Small intestine (tissue), 7 donors: ENCODE measurements around the gene ERCC6L. TPM values are rescaled to one million over a fixed set of nuclear protein-coding genes. Genes with fewer than 3 reads are reported as not detected.
A peak's percentile ranks its signal among the peaks of the same experiment; 100 is the strongest.
"Not testable (repeated sequence)": the region's sequence is repeated elsewhere in the genome, so short reads cannot be mapped to it uniquely, and the experiment has no call there.

Source experiments
- DNase-seq, 2 donors: peaks; one replicate each; pipeline versions ENCODE4 v3.0.0 to v3.0.0-alpha.2; 2013
- FAIRE-seq: peaks from 2 replicates; lab custom pipeline; 2012; peaks lifted over from hg19 to GRCh38; lab: Jason Lieb, UNC
- H3K27ac ChIP-seq, 3 donors: one replicate each; pipeline ENCODE4 v1.5.1; 2013; ENCODE audit warnings: low read length in 2 of 3, mild to moderate bottlenecking in 2 of 3, control low read depth in 1 of 3, inconsistent platforms in 1 of 3, low read depth in 1 of 3, moderate library complexity in 1 of 3
- H3K27me3 ChIP-seq, 3 donors: one replicate each; pipeline ENCODE4 v1.6.1; 2013; ENCODE audit warnings: low read length in 3 of 3, inconsistent platforms in 1 of 3; ENCODE audit not compliant: control insufficient read depth in 3 of 3, insufficient read depth in 3 of 3
- H3K36me3 ChIP-seq, 3 donors: one replicate each; pipeline ENCODE4 v1.6.1; 2013; ENCODE audit warnings: low read length in 3 of 3, inconsistent platforms in 1 of 3, low read depth in 1 of 3, mild to moderate bottlenecking in 1 of 3, moderate library complexity in 1 of 3; ENCODE audit not compliant: control insufficient read depth in 3 of 3, insufficient read depth in 2 of 3
- H3K4me1 ChIP-seq, 3 donors: one replicate each; pipeline ENCODE4 v1.6.1; 2013; ENCODE audit warnings: low read length in 2 of 3, inconsistent platforms in 1 of 3, low read depth in 1 of 3, mild to moderate bottlenecking in 1 of 3, moderate library complexity in 1 of 3; ENCODE audit not compliant: control insufficient read depth in 3 of 3, insufficient read depth in 2 of 3
- H3K4me3 ChIP-seq, 3 donors: one replicate each; pipeline ENCODE4 v1.5.1; 2013; ENCODE audit warnings: low read length in 3 of 3, control low read depth in 1 of 3, inconsistent platforms in 1 of 3, low read depth in 1 of 3, mild to moderate bottlenecking in 1 of 3, moderate library complexity in 1 of 3
- H3K9me3 ChIP-seq, 2 donors: one replicate each; pipeline ENCODE4 v1.6.1; 2013; ENCODE audit warnings: low read depth in 1 of 2, low read length in 1 of 2; ENCODE audit not compliant: control insufficient read depth in 2 of 2, insufficient read depth in 1 of 2
- WGBS, 3 donors: extraction: QIAGEN DNeasy Blood & Tissue Kit; methylation state at CpG; one replicate each; pipeline ENCODE4 v1.1.7; 2013; 5-methylcytosine and 5-hydroxymethylcytosine counted together
- polyA plus RNA-seq, 4 donors: library from polyadenylated mRNA; stranded (reverse) in 3 of 4; unstranded in 1 of 4; fragments of 200-250 nt in 3 of 4; fragments of 120-200 nt in 1 of 4; gene quantifications; one replicate each; pipeline versions ENCODE4 v1.2.1 to v1.2.3, GENCODE V29; 2013
- donor health status: healthy with polysubstance abuse.
- donor health status: control.
- donor health status: control.
- donor health status: Bipolar disorder and iron deficiency.
- donor health status: healthy.

The ERCC6L gene
- polyA plus RNA-seq, 4 donors = 0.27 to 2.6 (median 1.6) TPM; not detected in 1

DNA sequence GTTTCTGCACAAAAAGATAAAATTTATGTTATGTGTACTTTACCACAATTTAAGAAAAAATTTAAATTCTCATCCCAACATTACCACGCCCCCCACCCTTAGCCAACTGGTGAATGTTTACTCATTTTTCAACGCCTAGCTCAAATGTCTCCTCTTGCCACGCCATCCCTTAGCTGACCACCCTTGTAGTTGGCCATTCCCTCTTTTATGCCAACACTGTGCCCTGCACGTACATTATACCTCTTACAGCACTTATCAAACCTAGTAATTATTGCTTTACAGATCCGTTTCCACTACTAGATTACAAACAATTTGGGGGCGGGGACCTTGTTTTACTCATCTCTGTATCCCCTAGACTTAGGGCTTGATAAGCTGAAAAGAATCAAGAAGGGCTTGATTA lies 644 bp downstream of the ERCC6L start:
- Histone ChIP-seq H3K4me1 (no peaks in the 10 kb centered on the region), H3K27ac (no peak overlapping the region), H3K9me3 (no peaks in the 10 kb centered on the region), H3K36me3 (no peaks in the 10 kb centered on the region), H3K4me3 (peak overlapping the region in 1 of 3 donors; percentile 39), H3K27me3 (no peaks in the 10 kb centered on the region)
- no peak for DNase-seq
- FAIRE-seq = no peak
- WGBS, 3 donors = 20 to 35% (median 21%) methylated on average over 6 of the region's 6 CpGs

GRCh38 chrX:72236841-72237240 lies 2.0 kb downstream of the ERCC6L start:
- DNase-seq = no peak

GRCh38 chrX:72230290-72230689 lies 8.5 kb downstream of the ERCC6L start:
- no peak for FAIRE-seq
- WGBS, 3 donors = 91 to 94% (median 92%) methylated on average over 3 of the region's 3 CpGs
- H3K9me3 ChIP-seq = peaks cover 0 to 3% of the 10 kb centered on the region in 2 donors
- H3K36me3 ChIP-seq = no peaks in the 10 kb centered on the region
- no peak overlapping the region for H3K4me3 ChIP-seq
- no peak for DNase-seq
- no peaks in the 10 kb centered on the region for H3K27me3 ChIP-seq
- H3K4me1 ChIP-seq = no peaks in the 10 kb centered on the region
- H3K27ac ChIP-seq = no peak overlapping the region

More at GRCh38 chrX:72236841-72237240, 2.0 kb downstream of the ERCC6L start:
- 85 to 92% (median 92%) methylated on average over 4 of the region's 4 CpGs for WGBS, 3 donors
- Histone ChIP-seq H3K27ac (no peak overlapping the region), H3K4me3 (no peak overlapping the region), H3K4me1 (no peaks in the 10 kb centered on the region), H3K27me3 (no peaks in the 10 kb centered on the region), H3K9me3 (no peaks in the 10 kb centered on the region), H3K36me3 (no peaks in the 10 kb centered on the region)
- no peak for FAIRE-seq

GRCh38 chrX:72220375-72220774 lies 18.5 kb downstream of the ERCC6L start:
- H3K36me3 ChIP-seq, H3K27me3 ChIP-seq, H3K4me3 ChIP-seq, H3K4me1 ChIP-seq, FAIRE-seq, DNase-seq, H3K27ac ChIP-seq, H3K9me3 ChIP-seq: not testable (repeated sequence)
- WGBS, 3 donors = 92 to 96% (median 93%) methylated on average over 3 of the region's 3 CpGs

DNA sequence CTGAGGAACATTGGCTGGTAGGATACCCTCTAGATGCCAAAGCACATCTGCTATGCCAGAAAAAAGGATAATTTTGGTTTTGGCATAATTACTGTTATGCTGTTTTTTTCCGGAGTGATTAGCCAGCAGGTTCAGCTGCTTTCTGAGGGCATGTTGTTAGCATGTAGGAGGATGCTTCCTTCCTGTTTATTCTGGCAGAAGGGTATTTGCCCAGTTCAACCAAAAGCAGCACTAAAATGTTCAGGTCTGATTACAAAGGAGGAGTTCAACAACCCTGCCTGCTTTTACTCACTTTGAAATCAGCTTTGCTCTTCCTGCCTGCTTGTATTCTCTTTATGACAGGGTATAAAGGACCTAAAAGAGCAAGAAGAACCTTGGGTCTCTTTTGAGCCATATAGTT lies 21.9 kb downstream of the ERCC6L start:
- H3K4me1 ChIP-seq = no peaks in the 10 kb centered on the region
- FAIRE-seq (no peak), DNase-seq (no peak)
- peaks cover 0 to 4% (median 0%) of the 10 kb centered on the region in 3 donors for H3K36me3 ChIP-seq
- WGBS, 3 donors = 70 to 92% (median 81%) methylated on average over 1 of the region's 1 CpG
- H3K27ac ChIP-seq = no peak overlapping the region
- no peak overlapping the region for H3K4me3 ChIP-seq
- peaks cover 0 to 4% of the 10 kb centered on the region in 2 donors for H3K9me3 ChIP-seq
- H3K27me3 ChIP-seq = no peaks in the 10 kb centered on the region

GRCh38 chrX:72208126-72208800 lies 30.6 kb downstream of the ERCC6L start:
- no peaks in the 10 kb centered on the region for H3K4me1 ChIP-seq
- FAIRE-seq (no peak), DNase-seq (no peak)
- no peak overlapping the region for H3K4me3 ChIP-seq
- no peaks in the 10 kb centered on the region for H3K9me3 ChIP-seq
- no peak overlapping the region for H3K27ac ChIP-seq
- 88 to 92% (median 91%) methylated on average over 4 of the region's 4 CpGs for WGBS, 3 donors
- peaks cover 0 to 3% (median 0%) of the 10 kb centered on the region in 3 donors for H3K36me3 ChIP-seq
- H3K27me3 ChIP-seq = no peaks in the 10 kb centered on the region

DNA sequence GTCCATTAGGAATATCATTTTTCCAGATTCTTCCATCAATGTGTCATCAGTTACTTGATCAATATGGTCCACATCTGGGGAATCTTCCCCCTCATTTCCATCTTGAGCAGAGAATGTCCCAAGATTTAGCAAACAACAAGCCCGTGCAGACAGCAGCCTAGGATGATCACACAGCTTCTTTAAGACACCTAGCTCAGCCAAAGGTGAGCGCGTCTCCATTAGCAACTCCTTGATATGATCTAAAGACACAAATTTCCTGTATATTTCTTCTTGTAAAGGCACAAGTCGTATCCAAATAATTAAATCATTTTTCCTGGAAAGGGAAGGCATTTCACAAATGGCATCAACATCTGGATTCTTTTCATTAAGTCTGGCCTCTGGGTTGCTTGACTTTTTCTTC lies 31.5 kb downstream of the ERCC6L start:
- no peak overlapping the region for H3K4me3 ChIP-seq
- WGBS, 3 donors = 95 to 97% (median 96%) methylated on average over 4 of the region's 4 CpGs
- no peaks in the 10 kb centered on the region for H3K27me3 ChIP-seq
- no peaks in the 10 kb centered on the region for H3K9me3 ChIP-seq
- FAIRE-seq (no peak), DNase-seq (no peak)
- no peaks in the 10 kb centered on the region for H3K4me1 ChIP-seq
- H3K27ac ChIP-seq = no peak overlapping the region
- peaks cover 0 to 3% (median 0%) of the 10 kb centered on the region in 3 donors for H3K36me3 ChIP-seq

DNA sequence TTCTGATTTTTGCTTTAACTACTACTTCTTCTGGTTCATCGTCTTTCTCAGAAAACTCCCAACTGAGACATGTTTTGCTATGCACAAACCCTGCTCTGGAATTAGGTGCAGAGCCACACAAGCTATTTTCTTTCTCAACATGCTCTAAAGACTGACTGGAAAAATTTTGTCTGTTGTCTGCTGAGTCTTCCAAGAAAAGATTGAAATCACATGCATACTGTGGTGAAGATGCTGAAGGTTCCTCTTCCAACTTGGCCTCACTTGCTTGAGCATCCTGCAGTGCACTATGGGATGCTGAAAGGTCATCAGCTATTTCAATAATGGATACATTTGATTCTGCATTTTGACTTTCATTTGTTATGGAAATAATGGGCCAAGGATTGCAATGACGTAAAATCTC lies 33.1 kb downstream of the ERCC6L start:
- H3K4me1 ChIP-seq = no peaks in the 10 kb centered on the region
- no peak overlapping the region for H3K27ac ChIP-seq
- no peak for DNase-seq
- no peak overlapping the region for H3K4me3 ChIP-seq
- H3K27me3 ChIP-seq = no peaks in the 10 kb centered on the region
- peaks cover 0 to 5% (median 3%) of the 10 kb centered on the region in 3 donors for H3K36me3 ChIP-seq
- H3K9me3 ChIP-seq = no peaks in the 10 kb centered on the region
- 90 to 92% (median 91%) methylated on average over 2 of the region's 2 CpGs for WGBS, 3 donors
- no peak for FAIRE-seq

DNA sequence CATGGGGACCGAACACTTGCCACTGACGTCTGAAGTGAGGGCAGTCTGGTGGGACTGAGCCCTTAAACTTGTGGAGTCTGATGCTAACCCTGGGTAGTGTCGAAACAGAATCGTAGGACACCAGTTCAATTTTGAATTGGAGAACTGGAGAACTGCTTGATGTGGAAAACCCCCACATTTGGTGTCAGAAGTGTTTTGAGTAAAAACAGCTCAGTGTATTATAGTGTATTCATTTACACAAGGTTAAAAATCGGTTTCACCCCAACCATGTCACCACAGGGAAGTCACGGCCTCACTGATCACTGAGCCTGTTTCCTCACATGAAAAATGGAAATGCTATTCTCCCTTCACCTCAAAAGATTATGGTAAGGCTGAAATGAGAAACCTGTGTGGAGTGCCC lies 35.4 kb downstream of the ERCC6L start:
- Histone ChIP-seq H3K36me3 (peaks cover 0 to 19% (median 9%) of the 10 kb centered on the region in 3 donors), H3K9me3 (no peaks in the 10 kb centered on the region), H3K4me1 (no peaks in the 10 kb centered on the region), H3K27ac (no peak overlapping the region), H3K27me3 (no peaks in the 10 kb centered on the region), H3K4me3 (no peak overlapping the region)
- FAIRE-seq = no peak
- 61 to 84% (median 84%) methylated on average over 6 of the region's 6 CpGs for WGBS, 3 donors
- no peak for DNase-seq
